NCI-H1417 (cell line): ENCODE results near the gene SPTBN5.
"Not testable (repeated sequence)": the region's sequence is repeated elsewhere in the genome, so short reads cannot be mapped to it uniquely, and the experiment has no call there.

Experiments used
- DNase-seq, 3 experiments: peaks; one replicate each; lab custom pipeline; 2025; lab: John Stamatoyannopoulos, UW

Gene SPTBN5

GRCh38 chr15:41847206-41847605 lies 46.6 kb downstream of the SPTBN5 start:
- no peak for DNase-seq

- no peak for DNase-seq
Observed at GRCh38 chr15:41844814-41845213, 49.0 kb downstream of the SPTBN5 start.

GRCh38 chr15:41843571-41843970 lies 50.3 kb downstream of the SPTBN5 start:
- no peak for DNase-seq

GRCh38 chr15:41842229-41842628 lies 51.6 kb downstream of the SPTBN5 start:
- peak; percentile 1 to 41 (median 3) for DNase-seq

GRCh38 chr15:41841131-41841530 lies 52.7 kb downstream of the SPTBN5 start:
- no peak for DNase-seq

- no peak for DNase-seq
Observed at GRCh38 chr15:41840673-41841072, 53.2 kb downstream of the SPTBN5 start.

GRCh38 chr15:41839781-41840491 lies 53.9 kb downstream of the SPTBN5 start:
- DNase-seq = no peak

- peak in 2 of 3 experiments; percentile 1 to 3 for DNase-seq
Observed at GRCh38 chr15:41838400-41838897, 55.4 kb downstream of the SPTBN5 start, which contains the start of gene PLA2G4B. Gene PLA2G4B (plus strand): TSS chr15:41838847. CDS start chr15:41838914, 67 bp downstream.

- no peak for DNase-seq
Observed at GRCh38 chr15:41836713-41837454, 57.0 kb downstream of the SPTBN5 start.

- no peak for DNase-seq
Observed at GRCh38 chr15:41836073-41836472, 57.8 kb downstream of the SPTBN5 start.

GRCh38 chr15:41834096-41834495 lies 59.8 kb downstream of the SPTBN5 start:
- DNase-seq = no peak

- peak in 2 of 3 experiments; percentile 5 to 53 for DNase-seq
Observed at GRCh38 chr15:41832875-41833274, 61.0 kb downstream of the SPTBN5 start.

GRCh38 chr15:41832208-41832607 lies 61.6 kb downstream of the SPTBN5 start:
- no peak for DNase-seq

- DNase-seq = not testable (repeated sequence)
Observed at GRCh38 chr15:41831291-41831690, 62.6 kb downstream of the SPTBN5 start.

- no peak for DNase-seq
Observed at GRCh38 chr15:41829959-41830646, 63.8 kb downstream of the SPTBN5 start.

- DNase-seq = no peak
Observed at GRCh38 chr15:41828807-41829141, 65.1 kb downstream of the SPTBN5 start.

GRCh38 chr15:41827880-41828806 lies 65.7 kb downstream of the SPTBN5 start, which contains the start of gene JMJD7:
Gene JMJD7 (plus strand): TSS chr15:41828092. CDS start chr15:41828125, 33 bp downstream.
- DNase-seq = peak; percentile 75 to 85 (median 81)

- peak in 2 of 3 experiments; percentile 54 to 56 for DNase-seq
Observed at GRCh38 chr15:41827290-41827879, 66.5 kb downstream of the SPTBN5 start.

- no peak for DNase-seq
Observed at GRCh38 chr15:41825572-41826535, 68.0 kb downstream of the SPTBN5 start.

- DNase-seq = no peak
Observed at GRCh38 chr15:41825145-41825544, 68.7 kb downstream of the SPTBN5 start.
